ENCODE data around the gene CCDC157. TPM values are rescaled to one million over a fixed set of nuclear protein-coding genes. Genes with fewer than 3 reads are reported as not detected.

CCDC157 gene
- total RNA-seq, 2 donors from 2014 or later: 1.6 to 2.3 TPM

DNA sequence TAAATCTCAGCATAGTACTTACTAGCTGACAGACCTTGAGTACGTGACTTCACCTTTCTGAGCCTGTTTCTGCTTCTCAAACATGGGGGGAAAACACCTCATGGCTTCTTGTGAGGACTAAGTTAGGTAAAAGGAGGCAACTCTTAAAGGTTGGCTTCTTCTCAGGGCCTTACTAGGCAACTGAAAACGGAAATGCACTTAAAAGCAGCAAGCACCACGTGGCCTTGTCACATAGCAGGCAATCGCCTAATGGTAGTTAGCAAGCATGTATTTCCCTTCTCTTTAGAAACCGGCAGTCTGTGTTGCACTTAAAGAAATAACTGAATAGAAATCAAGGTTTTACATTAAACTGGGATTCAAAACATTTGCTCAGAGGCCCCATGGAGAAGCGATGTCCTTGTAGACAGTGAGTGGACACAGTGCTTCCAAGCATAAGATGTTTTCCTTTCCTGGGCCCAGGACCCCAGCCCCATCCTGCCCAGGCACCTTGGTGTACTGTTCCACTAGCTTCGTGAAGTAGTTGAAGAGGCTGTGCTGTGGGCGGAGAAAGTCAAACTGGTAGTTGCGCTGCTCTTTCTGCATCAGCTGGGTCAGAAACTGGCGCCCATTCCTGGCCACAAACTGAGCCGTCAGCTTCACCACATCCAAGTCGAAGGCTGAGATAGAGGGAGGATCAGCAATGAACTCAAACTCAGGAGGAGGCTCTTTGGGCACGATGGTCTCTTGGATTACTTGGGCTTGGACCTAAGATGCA, 12.2 kb upstream of the CCDC157 start:
- DNase-seq (no peak), ATAC-seq (no peak)
- intact Hi-C loops (cut with DNase I, micrococcal nuclease): no loop called here

DNA sequence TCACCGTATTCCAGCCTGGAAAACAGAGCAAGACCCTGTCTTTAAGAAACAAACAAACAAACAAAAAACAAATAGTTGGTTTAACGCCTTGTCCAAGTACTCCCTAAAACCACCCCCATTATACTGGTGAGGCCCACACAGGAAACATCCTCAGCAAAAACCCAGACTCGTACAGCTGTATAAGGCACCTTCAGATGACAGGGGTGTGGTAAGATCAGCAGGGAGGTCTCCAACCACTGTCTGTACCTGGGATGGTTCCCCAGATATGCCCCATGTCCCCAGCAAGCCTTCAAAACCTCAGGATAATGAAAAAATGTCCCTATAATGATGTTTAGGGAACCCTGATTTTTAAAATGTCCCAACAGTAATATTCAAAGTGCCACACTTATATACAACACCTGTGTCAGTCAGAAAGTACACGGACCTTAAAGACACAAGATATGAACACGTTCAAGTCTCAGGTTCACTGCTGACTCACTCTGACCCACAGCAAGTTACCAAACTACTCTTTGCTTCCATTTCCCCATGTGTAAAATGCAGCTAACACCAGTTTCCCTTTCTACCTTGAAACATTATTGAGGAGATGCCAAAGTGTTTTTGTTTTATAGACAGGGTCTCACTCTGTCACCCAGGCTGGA, 9.4 kb upstream of the CCDC157 start:
- intact Hi-C loops (cut with DNase I, micrococcal nuclease): no loop called here
- ATAC-seq (no peak), DNase-seq (no peak)

DNA sequence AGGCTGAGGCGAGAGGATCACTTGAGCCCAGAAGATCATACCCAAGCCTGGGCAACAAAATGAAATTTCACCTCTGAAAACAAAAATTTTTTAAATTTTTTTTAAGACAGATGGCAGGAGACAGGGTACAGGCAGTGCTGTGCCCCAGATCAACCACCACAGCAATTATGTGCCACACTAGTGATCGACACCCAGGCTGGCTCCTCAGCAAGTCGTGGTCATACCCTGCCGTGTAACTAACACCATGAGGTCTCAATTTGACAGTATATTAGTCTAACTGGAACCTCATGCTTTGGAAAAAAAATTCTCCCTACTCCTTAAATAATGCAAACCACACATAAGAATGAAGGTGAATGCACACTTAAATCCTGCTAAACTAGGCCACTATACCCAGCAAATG, 8.4 kb upstream of the CCDC157 start:
- ATAC-seq (no peak), DNase-seq (no peak)
- intact Hi-C loops (cut with DNase I, micrococcal nuclease): no loop called here

DNA sequence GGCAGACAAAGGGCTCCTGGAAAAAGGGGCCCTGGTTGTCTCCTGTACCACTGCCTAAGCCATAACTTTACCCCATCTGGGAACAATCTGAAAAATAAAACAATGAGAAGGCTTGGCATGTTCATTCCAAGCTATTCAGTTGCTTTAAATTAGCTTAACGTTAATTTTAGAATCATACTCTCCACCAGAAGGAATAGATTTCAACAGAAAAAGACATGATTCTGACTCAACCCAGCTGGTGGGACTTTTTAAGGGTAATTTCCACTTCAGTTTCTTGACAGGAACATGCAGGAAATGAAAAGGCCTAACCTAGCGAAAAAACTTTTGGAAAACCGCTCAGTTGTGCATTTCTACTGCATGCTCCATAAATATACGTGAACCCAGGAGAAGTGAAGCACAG, 8.0 kb upstream of the CCDC157 start:
- no peak for ATAC-seq
- intact Hi-C loops (cut with DNase I, micrococcal nuclease): no loop called here
- DNase-seq: no peak

DNA sequence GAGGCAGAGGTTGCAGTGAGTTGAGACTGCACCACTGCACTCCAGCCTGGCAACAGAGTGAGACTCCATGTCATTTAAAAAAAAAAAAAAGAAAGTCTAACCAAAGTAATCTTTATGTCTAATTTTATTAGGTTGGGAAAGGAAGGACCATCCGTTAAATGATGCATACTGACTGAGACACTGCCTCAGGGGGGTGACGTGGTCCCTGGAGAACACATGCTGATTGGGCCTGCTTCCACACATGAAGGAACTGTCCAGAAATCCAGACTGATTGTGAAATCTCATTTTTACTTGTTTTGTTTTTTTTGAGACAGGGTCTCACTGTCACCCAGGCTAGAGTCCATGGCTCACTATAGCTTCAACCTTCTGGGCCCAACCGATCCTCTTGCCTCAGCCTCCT, 5.6 kb upstream of the CCDC157 start:
- intact Hi-C loops (cut with DNase I, micrococcal nuclease): no loop called here
- no peak for ATAC-seq
- no peak for DNase-seq

DNA sequence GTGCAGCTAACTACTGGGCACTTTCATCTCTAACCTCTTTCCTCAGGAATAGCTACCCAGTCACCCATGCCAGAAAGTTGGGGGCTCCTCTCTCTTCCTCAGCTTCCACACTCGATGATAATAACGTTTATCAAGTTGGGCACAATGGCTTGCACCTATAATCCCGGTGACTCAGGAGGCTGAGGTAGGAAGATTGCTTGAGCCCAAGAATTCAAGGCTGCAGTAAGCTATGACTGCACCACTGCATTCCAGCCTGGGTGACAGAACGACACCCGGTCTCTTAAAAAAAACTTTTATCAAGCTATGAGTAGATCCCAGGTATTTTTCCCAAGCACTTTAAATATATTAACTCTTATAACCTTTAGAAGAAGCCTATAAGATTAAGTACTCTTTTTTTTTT, 2.2 kb upstream of the CCDC157 start:
- ATAC-seq (no peak), DNase-seq (no peak)
- intact Hi-C loops (cut with DNase I, micrococcal nuclease): no loop called here

DNA sequence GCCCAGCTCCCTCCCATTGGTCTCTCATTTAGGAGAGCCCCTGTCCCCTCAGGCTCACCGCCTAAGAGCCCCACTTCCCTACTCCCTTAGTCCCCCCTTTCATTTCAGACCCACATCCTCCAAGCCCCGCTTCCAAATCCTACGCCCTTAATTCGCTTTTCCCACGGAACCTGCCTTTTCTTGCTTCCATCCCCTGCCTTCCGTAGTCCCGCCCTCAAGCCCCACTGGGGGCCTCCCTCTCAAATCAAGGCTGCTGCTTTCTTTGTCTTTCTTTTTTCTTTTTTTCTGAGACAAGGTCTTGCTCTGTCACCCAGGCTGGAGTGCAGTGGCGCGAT, 396 bp downstream of the CCDC157 start:
- intact Hi-C loops (cut with DNase I, micrococcal nuclease): no loop called here

DNA sequence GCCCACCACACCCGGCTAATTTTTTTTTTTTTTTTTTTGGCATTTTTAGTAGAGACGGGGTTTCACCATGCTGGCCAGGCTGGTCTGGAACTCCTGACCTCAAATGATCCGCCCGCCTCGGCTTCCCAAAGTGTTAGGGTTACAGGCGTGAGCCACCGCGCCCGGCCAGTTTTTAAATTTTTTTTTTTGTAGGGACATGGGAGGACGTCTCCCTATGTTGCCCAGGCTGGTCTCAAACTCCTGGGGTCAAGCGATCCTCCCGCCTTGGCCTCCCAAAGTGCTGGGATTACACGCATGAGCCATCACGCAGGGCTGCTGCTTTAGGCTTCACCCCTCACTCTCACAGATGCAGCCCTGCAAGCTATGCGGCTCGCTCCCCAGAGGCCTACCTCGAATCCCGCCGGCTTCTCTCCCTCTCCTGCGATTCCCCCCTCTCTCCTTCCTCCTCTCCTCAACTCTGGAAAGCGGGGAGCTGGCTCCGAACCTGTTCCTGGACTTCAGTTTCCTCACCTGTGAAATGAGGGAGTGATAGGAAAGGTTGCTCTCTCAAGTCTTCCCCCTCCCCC, 926 bp downstream of the CCDC157 start:
- intact Hi-C loops (cut with DNase I, micrococcal nuclease): loop anchor here in 1 of 2 donors (2.0 kb wide), 1 partner anchor 69 kb away; the partner anchor contains the start of gene CASTOR1
- ATAC-seq: no peak

More for the DNA sequence above, 396 bp downstream of the CCDC157 start:
- DNase-seq: no peak
- ATAC-seq: no peak

DNA sequence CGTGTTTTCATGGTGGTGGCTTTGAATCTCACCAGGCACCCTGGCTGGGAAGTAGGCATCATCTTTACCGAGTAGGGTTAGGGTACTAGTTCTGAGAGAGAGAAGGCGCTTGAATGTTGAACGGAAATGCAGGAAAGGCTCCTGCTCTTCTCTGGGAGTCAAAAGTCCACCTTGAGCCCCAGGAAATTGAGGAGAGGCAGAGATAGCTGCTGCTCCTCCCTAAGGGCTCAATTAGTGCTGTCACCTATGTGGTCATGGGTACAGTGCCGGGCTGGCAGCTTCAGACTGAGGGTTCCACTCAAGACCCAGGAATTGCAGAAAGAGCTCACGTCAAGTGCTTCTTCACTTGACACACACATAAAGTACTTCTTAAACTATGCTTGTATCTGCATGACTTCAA, 1.7 kb downstream of the CCDC157 start:
- ATAC-seq (no peak), DNase-seq (no peak)
- intact Hi-C loops (cut with DNase I, micrococcal nuclease): loop anchor here in 1 of 2 donors (2.0 kb wide), 1 partner anchor 70 kb away; the partner anchor contains the start of gene CASTOR1

More for the DNA sequence above, 926 bp downstream of the CCDC157 start:
- no peak for DNase-seq

DNA sequence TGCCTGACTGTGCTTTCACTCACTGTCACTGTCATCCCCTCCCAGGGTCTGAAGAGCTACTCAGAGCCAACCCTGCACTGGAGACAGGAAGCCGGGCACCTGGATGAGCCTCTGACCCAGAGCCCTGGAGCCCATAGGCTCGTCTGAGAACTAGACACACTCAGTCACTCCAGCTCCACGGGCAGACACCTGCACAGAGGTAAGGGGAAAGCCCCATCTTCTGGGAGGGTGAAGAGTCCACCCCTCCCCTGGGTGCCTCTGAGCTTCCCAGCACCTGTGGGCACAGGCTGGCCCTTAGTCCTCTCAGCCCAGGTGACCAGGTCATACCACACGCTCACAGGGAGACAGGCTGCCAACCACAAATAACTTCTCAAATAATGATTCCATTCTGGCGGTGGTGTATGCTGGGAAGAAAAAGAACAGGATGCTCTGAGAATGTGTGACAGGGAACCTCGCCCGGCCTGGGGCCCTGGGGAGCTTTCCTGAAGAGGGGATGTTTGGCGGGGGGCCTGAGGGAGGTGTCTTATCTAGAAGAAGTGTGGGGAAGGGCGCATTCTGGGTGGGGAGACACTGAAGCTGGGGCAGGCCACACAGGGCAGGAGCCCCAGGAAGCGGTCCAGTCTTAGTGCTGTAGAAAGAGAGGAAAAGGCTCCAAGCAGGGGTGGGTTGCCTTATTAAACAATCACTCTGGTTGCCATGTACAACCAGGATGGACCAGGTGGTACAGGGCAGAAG, 5.3 kb downstream of the CCDC157 start:
- intact Hi-C loops (cut with DNase I, micrococcal nuclease): no loop called here
- no peak for DNase-seq
- no peak for ATAC-seq

DNA sequence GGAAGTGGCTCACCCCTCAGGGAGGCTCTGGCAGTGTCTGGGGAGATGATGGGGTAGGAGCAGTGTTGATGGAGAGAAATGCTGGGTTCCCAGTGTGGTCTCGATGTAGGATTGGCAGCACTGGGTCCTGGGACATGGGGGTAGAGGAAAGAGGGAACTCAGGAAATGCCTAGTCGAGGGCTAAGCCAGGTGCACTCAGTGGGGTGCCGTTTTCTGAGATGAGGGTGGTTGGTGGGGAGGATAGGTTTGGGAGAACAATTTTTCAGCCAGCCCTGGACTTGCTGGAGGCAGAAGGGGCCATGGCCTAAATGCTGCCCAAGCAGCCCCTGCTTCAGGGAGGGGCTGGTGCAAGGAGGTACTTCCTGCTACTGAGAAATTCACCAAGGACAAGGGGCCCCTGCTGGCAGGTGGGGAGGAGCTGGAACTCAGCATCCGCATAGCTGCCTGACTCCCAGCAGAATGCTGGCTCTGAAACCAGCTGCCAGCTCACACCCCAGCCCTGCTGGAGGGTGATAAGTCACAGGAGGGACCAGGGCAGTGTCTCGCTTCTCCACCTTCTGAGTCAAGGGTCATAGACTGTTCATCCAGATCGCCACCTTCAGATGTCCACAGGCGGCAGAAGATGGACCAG, 6.0 kb downstream of the CCDC157 start:
- intact Hi-C loops (cut with DNase I, micrococcal nuclease): no loop called here
- DNase-seq (no peak), ATAC-seq (no peak)

DNA sequence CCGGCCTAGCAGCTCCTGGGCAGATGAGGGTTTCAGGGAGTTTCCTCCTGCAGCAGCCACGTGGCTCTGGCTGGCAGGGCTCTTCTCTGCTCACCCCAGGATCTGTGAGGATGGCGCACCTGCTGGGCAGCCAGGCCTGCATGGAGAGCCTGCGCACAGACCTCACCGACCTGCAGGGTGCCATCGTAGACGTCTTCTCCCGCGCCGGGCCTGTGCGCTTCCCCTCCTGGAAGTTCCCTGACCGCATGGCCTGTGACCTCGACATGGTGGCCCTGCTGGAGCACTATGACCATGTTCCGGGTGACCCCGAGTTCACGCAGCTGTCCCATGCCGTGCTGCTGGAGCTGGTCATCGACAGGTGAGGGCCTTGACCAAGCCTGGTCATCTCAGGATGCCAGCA, 9.1 kb downstream of the CCDC157 start:
- DNase-seq: no peak

DNA sequence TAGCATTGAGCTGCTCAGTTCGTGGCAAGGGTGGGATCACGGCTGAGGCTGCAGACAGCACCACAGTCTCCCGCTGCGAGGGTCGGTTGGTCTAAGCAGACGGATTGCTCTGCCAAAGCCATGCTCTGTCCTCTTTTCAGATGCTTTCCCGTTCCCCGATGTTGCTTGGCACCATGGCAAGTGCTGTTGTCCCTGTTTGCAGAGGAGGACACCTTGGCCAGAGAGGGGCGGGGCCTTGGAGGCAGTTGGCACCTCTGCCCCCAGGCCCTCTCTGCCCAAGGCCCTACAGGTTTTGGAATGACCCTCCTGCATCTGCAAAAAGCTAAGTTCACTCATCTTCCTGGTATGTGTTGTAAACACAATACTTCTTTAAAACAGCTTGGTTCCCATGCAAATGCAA, 11.6 kb downstream of the CCDC157 start:
- DNase-seq (no peak), ATAC-seq (no peak)
- intact Hi-C loops (cut with DNase I, micrococcal nuclease): no loop called here

More for the DNA sequence above, 9.1 kb downstream of the CCDC157 start:
- no peak for ATAC-seq
- intact Hi-C loops (cut with DNase I, micrococcal nuclease): no loop called here

DNA sequence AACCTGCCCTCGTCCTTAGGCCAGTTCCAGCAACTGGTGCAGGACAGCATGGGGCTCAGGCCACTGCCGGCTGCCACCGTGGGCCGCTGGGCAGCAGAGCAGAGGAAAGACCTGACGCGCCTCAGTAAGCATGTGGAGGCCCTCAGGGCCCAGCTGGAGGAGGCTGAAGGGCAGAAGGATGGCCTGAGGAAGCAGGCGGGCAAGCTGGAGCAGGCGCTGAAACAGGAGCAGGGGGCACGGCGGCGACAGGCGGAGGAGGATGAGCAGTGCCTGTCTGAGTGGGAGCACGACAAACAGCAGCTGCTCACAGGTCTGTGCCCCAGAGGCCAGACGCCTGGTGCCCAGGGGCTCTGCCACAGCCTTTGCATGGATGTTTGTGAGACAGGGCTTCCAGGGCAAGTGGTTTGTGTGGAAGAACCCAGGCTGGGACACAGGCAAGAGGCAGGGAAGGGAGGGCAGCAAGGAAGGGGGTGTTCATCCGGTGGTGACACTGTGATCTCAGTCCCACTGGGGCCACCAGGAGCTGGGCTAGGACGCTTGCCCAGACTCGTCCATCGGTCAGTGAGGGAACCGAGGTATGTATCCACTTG, 13.9 kb downstream of the CCDC157 start:
- intact Hi-C loops (cut with DNase I, micrococcal nuclease): no loop called here
- no peak for DNase-seq

DNA sequence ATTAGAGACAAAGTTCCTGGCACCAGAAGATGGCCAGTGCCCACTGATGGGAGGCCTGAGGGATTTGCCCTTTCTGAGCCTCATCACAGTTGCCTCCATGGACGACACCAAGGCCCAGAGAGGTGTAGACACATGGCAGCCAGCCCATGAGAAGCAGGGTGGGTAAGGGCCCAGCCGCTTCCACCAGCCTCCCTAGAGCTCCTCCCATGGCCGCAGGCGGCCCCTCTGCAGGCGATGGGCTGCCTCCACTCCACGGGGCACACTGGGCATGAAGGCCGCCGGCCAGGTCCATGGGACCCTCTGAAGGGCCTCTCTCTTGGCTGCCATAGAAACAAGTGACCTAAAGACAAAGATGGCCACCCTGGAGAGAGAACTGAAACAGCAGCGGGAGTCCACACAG, 14.5 kb downstream of the CCDC157 start:
- ATAC-seq (no peak), DNase-seq (no peak)
- intact Hi-C loops (cut with DNase I, micrococcal nuclease): no loop called here

More for the DNA sequence above, 13.9 kb downstream of the CCDC157 start:
- no peak for ATAC-seq

DNA sequence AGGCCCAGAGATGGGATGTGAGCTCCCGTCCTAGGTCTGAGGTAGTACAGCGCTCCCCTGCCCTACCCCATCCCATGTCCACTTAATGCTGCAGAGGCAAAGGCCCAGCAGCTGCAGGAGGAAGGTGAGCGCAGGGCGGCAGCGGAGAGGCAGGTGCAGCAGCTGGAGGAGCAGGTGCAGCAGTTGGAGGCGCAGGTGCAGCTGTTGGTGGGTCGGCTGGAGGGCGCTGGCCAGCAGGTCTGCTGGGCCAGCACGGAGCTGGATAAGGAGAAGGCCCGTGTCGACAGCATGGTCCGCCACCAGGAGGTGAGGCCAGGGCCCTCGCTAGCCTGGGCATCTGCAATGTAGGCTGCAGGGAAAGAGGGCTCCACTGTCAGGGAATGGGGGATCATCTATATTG, 15.2 kb downstream of the CCDC157 start:
- ATAC-seq: peak; percentile 11
- no peak for DNase-seq
- intact Hi-C loops (cut with DNase I, micrococcal nuclease): no loop called here

DNA sequence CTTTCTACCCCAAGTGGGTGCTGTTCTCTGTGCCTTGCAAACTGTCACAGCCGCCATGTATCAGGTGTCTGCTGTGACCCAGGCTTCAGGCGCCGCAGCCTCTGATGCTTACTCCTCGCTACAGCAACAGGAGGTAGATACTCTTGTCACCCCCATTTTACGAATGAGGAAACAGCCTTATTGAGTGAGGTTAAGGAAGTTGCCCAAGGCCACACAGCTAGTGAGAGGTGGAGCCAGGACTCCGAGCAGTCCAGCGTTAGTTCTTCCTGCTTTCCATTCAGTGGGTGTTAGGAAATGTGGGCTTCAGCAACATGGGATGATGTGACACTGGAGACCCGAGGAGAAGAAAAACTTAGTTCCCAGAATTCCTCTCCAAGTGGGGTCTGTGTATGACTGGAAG, 16.1 kb downstream of the CCDC157 start:
- intact Hi-C loops (cut with DNase I, micrococcal nuclease): no loop called here
- peak; percentile 45 for ATAC-seq

DNA sequence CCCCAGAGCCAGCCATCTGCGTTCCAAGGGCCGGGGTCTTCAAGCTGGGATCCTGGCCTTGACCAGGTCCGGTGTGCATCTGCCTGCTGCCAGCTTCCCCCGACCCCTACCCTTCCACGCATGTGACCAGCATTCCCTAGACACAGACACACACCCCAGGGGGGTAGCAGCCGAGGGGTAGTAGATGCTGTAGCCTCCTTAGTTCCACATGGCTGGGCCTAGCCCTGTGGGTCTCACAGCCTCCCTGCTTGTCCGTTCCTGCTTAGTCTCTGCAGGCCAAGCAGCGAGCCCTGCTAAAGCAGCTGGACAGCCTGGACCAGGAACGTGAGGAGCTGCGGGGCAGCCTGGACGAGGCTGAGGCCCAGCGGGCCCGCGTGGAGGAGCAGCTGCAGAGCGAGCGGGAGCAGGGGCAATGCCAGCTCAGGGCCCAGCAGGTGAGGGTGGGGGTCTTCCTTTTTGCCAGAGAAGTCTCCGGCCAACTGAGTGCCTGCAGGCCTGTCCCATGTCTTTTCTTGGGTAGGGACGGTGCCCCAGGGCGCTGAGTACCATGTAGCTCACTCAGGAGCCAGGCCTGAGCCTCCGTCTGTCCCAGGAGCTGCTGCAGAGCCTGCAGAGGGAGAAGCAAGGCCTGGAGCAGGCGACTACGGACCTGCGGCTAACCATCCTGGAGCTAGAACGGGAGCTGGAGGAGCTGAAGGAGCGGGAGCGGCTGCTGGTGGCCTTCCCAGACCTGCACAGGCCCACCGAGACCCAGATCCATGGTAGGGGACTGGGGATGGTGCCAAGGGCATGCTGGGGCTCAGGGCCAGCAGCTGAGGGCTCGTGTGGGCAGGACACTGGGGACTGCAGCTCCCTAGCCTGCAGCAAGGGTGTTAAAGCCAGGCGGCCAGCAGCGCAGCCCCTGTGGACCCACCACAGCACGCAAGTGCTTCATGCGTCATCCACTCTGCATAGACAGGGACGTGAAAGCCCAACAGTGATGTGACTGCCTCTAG, 16.8 kb downstream of the CCDC157 start:
- ATAC-seq (no peak), DNase-seq (no peak)
- intact Hi-C loops (cut with DNase I, micrococcal nuclease): no loop called here

More for the DNA sequence above, 16.1 kb downstream of the CCDC157 start:
- no peak for DNase-seq

Measured in left colon (tissue), 2 donors.